ENCODE data around the gene ASIC5. TPM values are rescaled to one million over a fixed set of nuclear protein-coding genes. Genes with fewer than 3 reads are reported as not detected.
A peak's percentile ranks its signal among the peaks of the same experiment; 100 is the strongest.

Gene ASIC5
- total and polyA plus RNA-seq, 2 donors (not counting 1 experiment from before 2014, with no cell fraction given) = not detected

GRCh38 chr4:155807021-155807420, 59.1 kb downstream of the ASIC5 start:
- H3K27me3 ChIP-seq (ENCODE audit: control insufficient read depth, insufficient read depth, low read length) = no peaks in the 10 kb centered on the region
- H3K4me3 ChIP-seq (replicated peaks in 1 of 4; ENCODE audit: control extremely low read depth in 1 of 4, insufficient read depth in 1 of 4, low read depth in 3 of 4, low read length in 4 of 4) = no peak overlapping the region
- no peaks in the 10 kb centered on the region for H3K79me2 ChIP-seq (ENCODE audit: control insufficient read depth, insufficient read depth, low read length)
- H3K4me1 ChIP-seq (ENCODE audit: control insufficient read depth, extremely low read depth, insufficient read depth, low read length) = peaks cover 2% of the 10 kb centered on the region
- no peak overlapping the region for H3K9ac ChIP-seq (ENCODE audit: insufficient read depth, low read length)
- no peaks in the 10 kb centered on the region for H4K20me1 ChIP-seq (ENCODE audit: control insufficient read depth, extremely low read depth, insufficient read depth, low read length)
- peak overlapping the region; percentile 37 for H3K4me2 ChIP-seq (ENCODE audit: extremely low read depth, insufficient read depth, low read length)
- no peaks in the 10 kb centered on the region for H3K9me3 ChIP-seq (ENCODE audit: control insufficient read depth, insufficient read depth, low read depth, low read length)
- peak; percentile 84 to 94 for DNase-seq (ENCODE audit: low read depth in 2 of 2)
- TF ChIP-seq EZH2 (IDR thresholded peaks at IDR 0.05; ENCODE audit: low read length, missing control alignments) = no peak
- TF ChIP-seq, protein P1, sequence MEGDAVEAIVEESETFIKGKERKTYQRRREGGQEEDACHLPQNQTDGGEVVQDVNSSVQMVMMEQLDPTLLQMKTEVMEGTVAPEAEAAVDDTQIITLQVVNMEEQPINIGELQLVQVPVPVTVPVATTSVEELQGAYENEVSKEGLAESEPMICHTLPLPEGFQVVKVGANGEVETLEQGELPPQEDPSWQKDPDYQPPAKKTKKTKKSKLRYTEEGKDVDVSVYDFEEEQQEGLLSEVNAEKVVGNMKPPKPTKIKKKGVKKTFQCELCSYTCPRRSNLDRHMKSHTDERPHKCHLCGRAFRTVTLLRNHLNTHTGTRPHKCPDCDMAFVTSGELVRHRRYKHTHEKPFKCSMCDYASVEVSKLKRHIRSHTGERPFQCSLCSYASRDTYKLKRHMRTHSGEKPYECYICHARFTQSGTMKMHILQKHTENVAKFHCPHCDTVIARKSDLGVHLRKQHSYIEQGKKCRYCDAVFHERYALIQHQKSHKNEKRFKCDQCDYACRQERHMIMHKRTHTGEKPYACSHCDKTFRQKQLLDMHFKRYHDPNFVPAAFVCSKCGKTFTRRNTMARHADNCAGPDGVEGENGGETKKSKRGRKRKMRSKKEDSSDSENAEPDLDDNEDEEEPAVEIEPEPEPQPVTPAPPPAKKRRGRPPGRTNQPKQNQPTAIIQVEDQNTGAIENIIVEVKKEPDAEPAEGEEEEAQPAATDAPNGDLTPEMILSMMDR (conservative IDR thresholded peaks at IDR 0.05 in 1 of 2, IDR thresholded peaks at IDR 0.05 in 1 of 2; ENCODE audit: low read depth in 1 of 2, low read length in 2 of 2) = no peak
- H2AFZ ChIP-seq (ENCODE audit: low read length) = no peak overlapping the region
- H3K36me3 ChIP-seq (ENCODE audit: control insufficient read depth, insufficient read depth, low read length) = no peaks in the 10 kb centered on the region
- no peak overlapping the region for H3K27ac ChIP-seq (ENCODE audit: insufficient read depth, low read length)

GRCh38 chr4:155805016-155805415, 61.1 kb downstream of the ASIC5 start:
- TF ChIP-seq EZH2 (IDR thresholded peaks at IDR 0.05; ENCODE audit: low read length, missing control alignments) = no peak
- TF ChIP-seq, protein P1 (conservative IDR thresholded peaks at IDR 0.05 in 1 of 2, IDR thresholded peaks at IDR 0.05 in 1 of 2; ENCODE audit: low read depth in 1 of 2, low read length in 2 of 2) = no peak
- Histone ChIP-seq H3K4me2 (ENCODE audit: extremely low read depth, insufficient read depth, low read length) (no peak overlapping the region), H3K27me3 (ENCODE audit: control insufficient read depth, insufficient read depth, low read length) (no peaks in the 10 kb centered on the region), H3K4me1 (ENCODE audit: control insufficient read depth, extremely low read depth, insufficient read depth, low read length) (peaks cover 2% of the 10 kb centered on the region), H3K27ac (ENCODE audit: insufficient read depth, low read length) (peak overlapping the region; percentile 45), H3K9ac (ENCODE audit: insufficient read depth, low read length) (no peak overlapping the region), H3K4me3 (replicated peaks in 1 of 4; ENCODE audit: control extremely low read depth in 1 of 4, insufficient read depth in 1 of 4, low read depth in 3 of 4, low read length in 4 of 4) (no peak overlapping the region), H3K36me3 (ENCODE audit: control insufficient read depth, insufficient read depth, low read length) (no peaks in the 10 kb centered on the region), H3K79me2 (ENCODE audit: control insufficient read depth, insufficient read depth, low read length) (no peaks in the 10 kb centered on the region), H2AFZ (ENCODE audit: low read length) (no peak overlapping the region), H4K20me1 (ENCODE audit: control insufficient read depth, extremely low read depth, insufficient read depth, low read length) (no peaks in the 10 kb centered on the region), H3K9me3 (ENCODE audit: control insufficient read depth, insufficient read depth, low read depth, low read length) (no peaks in the 10 kb centered on the region)
- peak; percentile 73 to 82 for DNase-seq (ENCODE audit: low read depth in 2 of 2)

GRCh38 chr4:155802190-155802959, 63.7 kb downstream of the ASIC5 start:
- DNase-seq (ENCODE audit: low read depth in 2 of 2) = peak; percentile 51 to 53
- peaks cover 2% of the 10 kb centered on the region for H3K4me1 ChIP-seq (ENCODE audit: control insufficient read depth, extremely low read depth, insufficient read depth, low read length)
- peak overlapping the region; percentile 45 for H2AFZ ChIP-seq (ENCODE audit: low read length)
- no peaks in the 10 kb centered on the region for H3K9me3 ChIP-seq (ENCODE audit: control insufficient read depth, insufficient read depth, low read depth, low read length)
- H3K36me3 ChIP-seq (ENCODE audit: control insufficient read depth, insufficient read depth, low read length) = no peaks in the 10 kb centered on the region
- no peaks in the 10 kb centered on the region for H3K79me2 ChIP-seq (ENCODE audit: control insufficient read depth, insufficient read depth, low read length)
- H3K9ac ChIP-seq (ENCODE audit: insufficient read depth, low read length) = no peak overlapping the region
- no peaks in the 10 kb centered on the region for H4K20me1 ChIP-seq (ENCODE audit: control insufficient read depth, extremely low read depth, insufficient read depth, low read length)
- no peaks in the 10 kb centered on the region for H3K27me3 ChIP-seq (ENCODE audit: control insufficient read depth, insufficient read depth, low read length)
- no peak overlapping the region for H3K4me3 ChIP-seq (replicated peaks in 1 of 4; ENCODE audit: control extremely low read depth in 1 of 4, insufficient read depth in 1 of 4, low read depth in 3 of 4, low read length in 4 of 4)
- no peak for TF ChIP-seq EZH2 (IDR thresholded peaks at IDR 0.05; ENCODE audit: low read length, missing control alignments)
- TF ChIP-seq, protein P1 (conservative IDR thresholded peaks at IDR 0.05 in 1 of 2, IDR thresholded peaks at IDR 0.05 in 1 of 2; ENCODE audit: low read depth in 1 of 2, low read length in 2 of 2) = peak in 1 of 2 donors; percentile 4
- no peak overlapping the region for H3K4me2 ChIP-seq (ENCODE audit: extremely low read depth, insufficient read depth, low read length)
- H3K27ac ChIP-seq (ENCODE audit: insufficient read depth, low read length) = no peak overlapping the region

Data from fibroblast of lung (primary cell).